Metanephros (tissue), 1 donor: ENCODE data around the gene GALNTL6. TPM values are rescaled to one million over a fixed set of nuclear protein-coding genes. Genes with fewer than 3 reads are reported as not detected.

ENCODE experiments used
- total RNA-seq: library from RNA; depleted of rRNA; stranded (reverse); fragments of >200 nt; gene quantifications from one replicate; pipeline ENCODE4 v1.2.3, GENCODE V29; 2014

The GALNTL6 gene
- total RNA-seq = 1.9 TPM

DNA sequence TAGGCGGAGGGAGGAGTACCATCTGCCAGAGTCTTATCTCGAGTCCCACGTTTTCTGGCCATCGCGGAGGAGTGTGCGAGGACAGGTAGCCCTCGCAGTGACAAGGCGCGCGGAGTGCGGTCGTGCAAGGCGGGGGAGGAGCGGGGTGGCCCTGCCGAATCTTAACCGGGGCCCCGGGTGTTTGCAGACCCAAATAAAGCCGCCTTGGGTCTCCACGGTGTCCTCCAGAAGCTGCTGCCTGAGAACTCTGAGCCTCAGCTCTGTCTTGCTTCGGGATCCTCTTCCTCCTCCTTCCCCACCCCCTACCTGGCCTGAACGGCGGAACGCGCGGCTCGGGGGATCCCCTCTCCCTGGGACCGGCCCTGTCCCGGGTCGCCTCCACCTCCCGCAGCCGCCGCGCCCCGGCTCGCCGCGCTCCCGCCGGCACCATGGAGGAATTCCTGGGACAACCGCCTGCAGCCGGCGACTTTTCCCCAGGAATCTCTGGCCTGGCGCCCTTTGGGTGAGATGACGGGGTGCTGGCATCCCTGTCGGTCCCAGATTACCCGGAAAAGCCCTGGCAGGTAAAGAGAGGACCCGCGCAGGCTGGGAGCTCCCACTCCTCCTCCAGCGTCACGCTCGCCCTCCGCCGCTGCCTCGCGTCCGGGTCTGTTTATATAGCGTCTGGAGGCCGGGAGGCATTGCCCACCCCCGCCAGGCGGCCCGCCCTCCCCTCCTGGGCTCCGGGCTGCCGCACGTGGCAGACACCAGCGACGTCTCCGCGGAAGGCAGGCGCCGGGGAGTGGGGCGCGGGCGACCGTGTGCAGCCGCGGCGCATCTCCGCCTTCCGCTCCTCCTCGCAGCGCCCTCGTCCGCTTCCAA, at the start of gene GALNTL6:
Gene GALNTL6, plus strand, starts transcription at position 740 of the 861 bp plus-strand sequence.

